ENCODE measurements around the gene FUT8. TPM values are rescaled to one million over a fixed set of nuclear protein-coding genes. Genes with fewer than 3 reads are reported as not detected.

FUT8 gene
- 12.2 to 16.3 TPM (median 12.7 TPM) in 5 replicates for total RNA-seq (2022; extraction: Qiagen RNA extraction)

DNA sequence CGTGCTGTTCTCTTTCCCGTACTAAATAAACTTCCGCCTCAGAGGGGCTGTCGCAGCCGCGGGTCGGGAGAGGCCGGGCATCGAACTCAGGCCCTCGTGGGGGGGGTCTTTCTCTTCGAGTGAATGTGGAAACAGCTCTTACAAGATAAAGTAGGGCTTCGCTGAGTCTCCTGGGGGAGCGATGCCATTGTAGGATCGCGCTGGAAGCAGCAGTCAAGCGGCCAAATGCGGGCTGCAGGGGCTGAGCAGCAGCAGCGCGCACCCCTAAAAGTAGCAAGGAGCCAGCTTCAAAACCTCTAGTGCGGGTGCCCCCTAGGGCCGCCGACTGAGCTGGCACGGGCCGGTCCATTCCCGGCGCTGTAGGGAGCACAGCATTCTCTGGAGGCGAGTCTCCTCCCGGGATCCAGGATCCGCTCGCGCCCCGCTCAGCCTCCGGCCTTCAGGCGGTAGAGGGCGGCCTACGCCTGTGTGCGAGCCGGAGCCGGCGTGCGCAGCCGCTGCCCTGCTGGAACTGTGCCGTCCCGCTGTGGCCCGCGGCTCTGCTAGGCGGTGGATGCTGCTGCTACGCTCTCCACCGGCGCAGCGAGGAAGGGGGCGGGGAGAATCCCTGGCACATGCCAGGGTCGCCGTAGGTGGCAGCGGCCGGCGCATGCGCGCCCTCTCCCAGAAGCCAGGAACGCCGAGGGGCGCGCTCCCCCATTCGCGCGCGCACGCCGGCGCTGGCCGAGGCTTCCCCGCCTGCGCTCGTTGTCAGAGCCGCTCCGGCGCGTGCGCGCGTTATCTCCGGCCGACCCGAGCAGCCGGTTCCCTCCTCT is at the start of gene FUT8:
TSS of gene FUT8 (plus strand) at position 699 of the 815 bp plus-strand sequence. CDS start 148,834 bp downstream, outside the sequence.

